HEK293 (cell line): Measurements from ENCODE around the gene DLG2.

Experiments
- CTCF ChIA-PET: fragments of 350-600 bp; formaldehyde crosslinking; extraction: SDS; loops from one replicate; lab custom pipeline; 2021; ENCODE audit warnings: antibody characterized with exemption; lab: Yijun Ruan, JAX
- POLR2A ChIA-PET: fragments of 300-600 bp; formaldehyde crosslinking; extraction: SDS; loops from one replicate; lab custom pipeline; 2020; ENCODE audit warnings: antibody characterized with exemption, inconsistent platforms; lab: Yijun Ruan, JAX
- H3K27ac ChIP-seq: fragments of 200-500 bp; sonication (Bioruptor generic); 2 replicates; pipeline ENCODE4 v1.5.1; 2014; ENCODE audit warnings: low read depth, low read length, control low read depth, inconsistent platforms; ENCODE audit errors: extremely low read depth
- H3K36me3 ChIP-seq, 2 experiments: fragments of 200-500 bp in 1 of 2; sonication (Bioruptor generic) in 1 of 2; 1 replicate in 1 of 2; 2 replicates in 1 of 2; pipeline ENCODE4 v1.5.1; 2014 to 2017; ENCODE audit warnings: inconsistent platforms in 2 of 2, low read length in 2 of 2; ENCODE audit not compliant: control insufficient read depth in 2 of 2, insufficient read depth in 1 of 2
- H3K4me1 ChIP-seq: fragments of 200-500 bp; sonication (Bioruptor generic); 2 replicates; pipeline ENCODE4 v1.5.1; 2014; ENCODE audit warnings: mild to moderate bottlenecking, low read length, inconsistent platforms; ENCODE audit not compliant: control insufficient read depth, insufficient read depth
- H3K4me3 ChIP-seq: 2 replicates; pipeline ENCODE4 v1.5.1; 2011; ENCODE audit warnings: low read depth, mild to moderate bottlenecking, control low read depth, low read length, moderate library complexity
- H3K9me3 ChIP-seq: fragments of 200-500 bp; sonication (Bioruptor generic); 2 replicates; pipeline ENCODE4 v1.5.1; 2014; ENCODE audit warnings: low read depth, low read length, inconsistent platforms; ENCODE audit not compliant: control insufficient read depth, insufficient read depth
- GFI1B ChIP-seq: fragments of 450-650 bp; formaldehyde crosslinking; IDR thresholded peaks from 2 replicates; pipeline ENCODE4 v1.5.1; 2016; ENCODE audit warnings: missing biosample characterization, missing genetic modification characterization
- GLIS1 ChIP-seq: fragments of 450-650 bp; formaldehyde crosslinking; IDR thresholded peaks from 2 replicates; pipeline ENCODE4 v1.5.1; 2016; ENCODE audit warnings: missing biosample characterization, missing genetic modification characterization
- HIC1 ChIP-seq: fragments of 450-650 bp; formaldehyde crosslinking; IDR thresholded peaks from 2 replicates; pipeline ENCODE4 v1.5.1; 2016; ENCODE audit warnings: missing biosample characterization, missing genetic modification characterization
- KLF16 ChIP-seq: fragments of 450-650 bp; formaldehyde crosslinking; IDR thresholded peaks from 2 replicates; pipeline ENCODE4 v1.5.1; 2017; ENCODE audit warnings: missing biosample characterization, missing genetic modification characterization
- ZNF132 ChIP-seq: fragments of 450-650 bp; formaldehyde crosslinking; IDR thresholded peaks from 2 replicates; pipeline ENCODE4 v1.5.1; 2017; ENCODE audit warnings: missing biosample characterization, missing genetic modification characterization, borderline replicate concordance
- ZNF175 ChIP-seq: fragments of 450-650 bp; formaldehyde crosslinking; IDR thresholded peaks from 2 replicates; pipeline ENCODE4 v1.5.1; 2016; ENCODE audit warnings: missing biosample characterization, missing genetic modification characterization
- ZNF335 ChIP-seq: fragments of 450-650 bp; formaldehyde crosslinking; conservative IDR thresholded peaks from 2 replicates; pipeline ENCODE4 v1.5.1; 2016; ENCODE audit warnings: missing biosample characterization, missing genetic modification characterization
- ZNF350 ChIP-seq: fragments of 450-650 bp; formaldehyde crosslinking; IDR thresholded peaks from 2 replicates; pipeline ENCODE4 v1.5.0; 2017; ENCODE audit warnings: missing biosample characterization, mild to moderate bottlenecking, missing genetic modification characterization
- ZNF366 ChIP-seq: fragments of 450-650 bp; formaldehyde crosslinking; conservative IDR thresholded peaks from 2 replicates; pipeline ENCODE4 v1.5.1; 2016; ENCODE audit warnings: missing biosample characterization, missing genetic modification characterization
- ZNF514 ChIP-seq: fragments of 450-650 bp; formaldehyde crosslinking; IDR thresholded peaks from 2 replicates; pipeline ENCODE4 v1.5.1; 2016; ENCODE audit warnings: missing biosample characterization, missing genetic modification characterization
- ZNF530 ChIP-seq: fragments of 450-650 bp; formaldehyde crosslinking; IDR thresholded peaks from 2 replicates; pipeline ENCODE4 v1.5.1; 2016; ENCODE audit warnings: low read depth, missing biosample characterization, missing genetic modification characterization
- ZNF600 ChIP-seq: fragments of 450-650 bp; formaldehyde crosslinking; IDR thresholded peaks from 2 replicates; pipeline ENCODE4 v1.5.1; 2016; ENCODE audit warnings: missing biosample characterization, missing genetic modification characterization
- ZNF658 ChIP-seq: fragments of 450-650 bp; formaldehyde crosslinking; IDR thresholded peaks from 2 replicates; pipeline ENCODE4; 2016; ENCODE audit warnings: missing biosample characterization, missing genetic modification characterization
- ZNF660 ChIP-seq: fragments of 450-650 bp; IDR thresholded peaks from 2 replicates; pipeline ENCODE4 v1.5.1; 2018; ENCODE audit warnings: missing biosample characterization, mild to moderate bottlenecking, missing genetic modification characterization
- ZSCAN4 ChIP-seq: fragments of 450-650 bp; formaldehyde crosslinking; IDR thresholded peaks from 2 replicates; pipeline ENCODE4 v1.5.1; 2017; ENCODE audit warnings: missing biosample characterization, missing genetic modification characterization
- TF ChIP-seq, protein P1 (sequence below): fragments of 450-650 bp; formaldehyde crosslinking; IDR thresholded peaks from 2 replicates; pipeline ENCODE4 v1.5.1; 2016; ENCODE audit warnings: missing biosample characterization, missing genetic modification characterization
- TF ChIP-seq, protein P2 (sequence below): fragments of 450-650 bp; formaldehyde crosslinking; IDR thresholded peaks from 2 replicates; pipeline ENCODE4 v1.5.1; 2016; ENCODE audit warnings: missing biosample characterization, missing genetic modification characterization
- TF ChIP-seq, protein P3 (sequence below): fragments of 450-650 bp; formaldehyde crosslinking; IDR thresholded peaks from 2 replicates; pipeline ENCODE4 v1.5.1; 2017; ENCODE audit warnings: missing biosample characterization, missing genetic modification characterization
- TF ChIP-seq, protein P4 (sequence below): fragments of 450-650 bp; formaldehyde crosslinking; IDR thresholded peaks from 2 replicates; pipeline ENCODE4 v1.5.1; 2016; ENCODE audit warnings: missing biosample characterization, missing genetic modification characterization

Gene DLG2

DNA sequence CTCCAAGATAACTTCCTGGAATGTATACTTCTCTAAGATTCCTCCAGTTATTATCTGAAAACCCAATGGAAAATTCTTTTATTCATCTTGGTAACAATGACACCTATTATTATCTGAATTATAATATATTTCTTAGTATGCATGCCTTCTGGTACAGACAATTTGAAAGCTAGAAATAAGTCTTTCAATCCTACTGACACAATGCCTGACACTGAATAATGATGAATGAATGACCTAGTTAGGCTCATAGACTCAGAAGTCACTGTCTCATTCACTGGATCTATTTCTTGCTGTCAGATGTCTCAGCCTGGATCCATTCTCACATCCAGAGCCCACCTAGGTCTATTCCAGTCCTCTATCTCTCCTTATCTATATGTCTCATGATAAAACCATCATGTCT lies 1214.3 kb downstream of the DLG2 start:
- ChIA-PET POLR2A (no interaction called here), CTCF (interaction anchor here (1.2 kb wide), 1 partner anchor 15 kb away, joined by 4 read pairs; no protein-coding TSS in a partner anchor)
- H3K36me3 ChIP-seq, result no peaks in the 10 kb centered on the region
- H3K27ac ChIP-seq, result no peak overlapping the region
- no peaks in the 10 kb centered on the region for H3K4me1 ChIP-seq
- TF ChIP-seq ZNF366 (no peak), ZNF600 (tag by site-specific recombination) (no peak), ZNF658 (no peak), ZNF175 (tag by site-specific recombination) (no peak), ZNF132 (no peak)
- TF ChIP-seq, protein P1, sequence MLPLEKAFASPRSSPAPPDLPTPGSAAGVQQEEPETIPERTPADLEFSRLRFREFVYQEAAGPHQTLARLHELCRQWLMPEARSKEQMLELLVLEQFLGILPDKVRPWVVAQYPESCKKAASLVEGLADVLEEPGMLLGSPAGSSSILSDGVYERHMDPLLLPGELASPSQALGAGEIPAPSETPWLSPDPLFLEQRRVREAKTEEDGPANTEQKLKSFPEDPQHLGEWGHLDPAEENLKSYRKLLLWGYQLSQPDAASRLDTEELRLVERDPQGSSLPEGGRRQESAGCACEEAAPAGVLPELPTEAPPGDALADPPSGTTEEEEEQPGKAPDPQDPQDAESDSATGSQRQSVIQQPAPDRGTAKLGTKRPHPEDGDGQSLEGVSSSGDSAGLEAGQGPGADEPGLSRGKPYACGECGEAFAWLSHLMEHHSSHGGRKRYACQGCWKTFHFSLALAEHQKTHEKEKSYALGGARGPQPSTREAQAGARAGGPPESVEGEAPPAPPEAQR, result no peak
- no peak overlapping the region for H3K4me3 ChIP-seq
- no peaks in the 10 kb centered on the region for H3K9me3 ChIP-seq

DNA sequence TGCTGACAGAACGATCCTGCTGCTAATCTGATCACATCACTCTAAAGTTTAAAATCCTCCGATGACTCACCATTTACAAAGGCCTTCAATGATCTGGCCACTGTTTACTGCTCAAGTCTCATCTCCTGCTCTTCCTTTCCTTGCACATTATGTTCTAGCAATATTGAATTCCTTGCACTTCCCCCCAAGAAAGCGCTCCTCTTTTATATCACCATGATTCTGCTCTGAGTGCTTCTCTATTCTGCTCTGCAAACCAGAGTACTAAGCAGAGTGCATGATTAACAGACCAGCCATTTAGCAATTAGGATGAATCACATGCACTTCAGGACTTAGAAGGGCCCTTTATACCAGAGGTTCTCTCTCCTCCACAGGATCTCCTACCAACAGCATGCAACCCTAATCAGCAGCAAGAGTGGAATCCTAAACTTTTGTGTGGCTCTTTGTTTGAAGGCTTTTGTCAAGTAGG lies 1218.2 kb downstream of the DLG2 start:
- ChIA-PET CTCF (no interaction called here), POLR2A (no interaction called here)
- no peaks in the 10 kb centered on the region for H3K4me1 ChIP-seq
- no peaks in the 10 kb centered on the region for H3K9me3 ChIP-seq
- TF ChIP-seq ZNF350 (tag by site-specific recombination) (no peak), GLIS1 (tag by site-specific recombination) (no peak), ZNF530 (no peak), ZNF660 (tag by site-specific recombination) (no peak), ZNF335 (tag by site-specific recombination) (no peak)
- TF ChIP-seq, protein P2, sequence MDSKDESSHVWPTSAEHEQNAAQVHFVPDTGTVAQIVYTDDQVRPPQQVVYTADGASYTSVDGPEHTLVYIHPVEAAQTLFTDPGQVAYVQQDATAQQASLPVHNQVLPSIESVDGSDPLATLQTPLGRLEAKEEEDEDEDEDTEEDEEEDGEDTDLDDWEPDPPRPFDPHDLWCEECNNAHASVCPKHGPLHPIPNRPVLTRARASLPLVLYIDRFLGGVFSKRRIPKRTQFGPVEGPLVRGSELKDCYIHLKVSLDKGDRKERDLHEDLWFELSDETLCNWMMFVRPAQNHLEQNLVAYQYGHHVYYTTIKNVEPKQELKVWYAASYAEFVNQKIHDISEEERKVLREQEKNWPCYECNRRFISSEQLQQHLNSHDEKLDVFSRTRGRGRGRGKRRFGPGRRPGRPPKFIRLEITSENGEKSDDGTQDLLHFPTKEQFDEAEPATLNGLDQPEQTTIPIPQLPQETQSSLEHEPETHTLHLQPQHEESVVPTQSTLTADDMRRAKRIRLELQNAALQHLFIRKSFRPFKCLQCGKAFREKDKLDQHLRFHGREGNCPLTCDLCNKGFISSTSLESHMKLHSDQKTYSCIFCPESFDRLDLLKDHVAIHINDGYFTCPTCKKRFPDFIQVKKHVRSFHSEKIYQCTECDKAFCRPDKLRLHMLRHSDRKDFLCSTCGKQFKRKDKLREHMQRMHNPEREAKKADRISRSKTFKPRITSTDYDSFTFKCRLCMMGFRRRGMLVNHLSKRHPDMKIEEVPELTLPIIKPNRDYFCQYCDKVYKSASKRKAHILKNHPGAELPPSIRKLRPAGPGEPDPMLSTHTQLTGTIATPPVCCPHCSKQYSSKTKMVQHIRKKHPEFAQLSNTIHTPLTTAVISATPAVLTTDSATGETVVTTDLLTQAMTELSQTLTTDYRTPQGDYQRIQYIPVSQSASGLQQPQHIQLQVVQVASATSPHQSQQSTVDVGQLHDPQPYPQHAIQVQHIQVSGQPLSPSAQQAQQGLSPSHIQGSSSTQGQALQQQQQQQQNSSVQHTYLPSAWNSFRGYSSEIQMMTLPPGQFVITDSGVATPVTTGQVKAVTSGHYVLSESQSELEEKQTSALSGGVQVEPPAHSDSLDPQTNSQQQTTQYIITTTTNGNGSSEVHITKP (tag by site-specific recombination), result no peak
- no peak overlapping the region for H3K27ac ChIP-seq
- no peak overlapping the region for H3K4me3 ChIP-seq
- no peaks in the 10 kb centered on the region for H3K36me3 ChIP-seq

- ChIA-PET POLR2A (no interaction called here), CTCF (no interaction called here)
- H3K9me3 ChIP-seq, result no peaks in the 10 kb centered on the region
- no peaks in the 10 kb centered on the region for H3K4me1 ChIP-seq
- no peaks in the 10 kb centered on the region for H3K36me3 ChIP-seq
- no peak overlapping the region for H3K27ac ChIP-seq
- H3K4me3 ChIP-seq, result no peak overlapping the region
- TF ChIP-seq KLF16 (tag by site-specific recombination) (no peak), ZSCAN4 (tag by site-specific recombination) (no peak), GFI1B (tag by site-specific recombination) (no peak), HIC1 (tag by site-specific recombination) (no peak), ZNF175 (tag by site-specific recombination) (no peak), ZNF514 (tag by site-specific recombination) (no peak)
- TF ChIP-seq, protein P3, sequence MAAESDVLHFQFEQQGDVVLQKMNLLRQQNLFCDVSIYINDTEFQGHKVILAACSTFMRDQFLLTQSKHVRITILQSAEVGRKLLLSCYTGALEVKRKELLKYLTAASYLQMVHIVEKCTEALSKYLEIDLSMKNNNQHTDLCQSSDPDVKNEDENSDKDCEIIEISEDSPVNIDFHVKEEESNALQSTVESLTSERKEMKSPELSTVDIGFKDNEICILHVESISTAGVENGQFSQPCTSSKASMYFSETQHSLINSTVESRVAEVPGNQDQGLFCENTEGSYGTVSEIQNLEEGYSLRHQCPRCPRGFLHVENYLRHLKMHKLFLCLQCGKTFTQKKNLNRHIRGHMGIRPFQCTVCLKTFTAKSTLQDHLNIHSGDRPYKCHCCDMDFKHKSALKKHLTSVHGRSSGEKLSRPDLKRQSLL (tag by site-specific recombination), result no peak
- TF ChIP-seq, protein P4, sequence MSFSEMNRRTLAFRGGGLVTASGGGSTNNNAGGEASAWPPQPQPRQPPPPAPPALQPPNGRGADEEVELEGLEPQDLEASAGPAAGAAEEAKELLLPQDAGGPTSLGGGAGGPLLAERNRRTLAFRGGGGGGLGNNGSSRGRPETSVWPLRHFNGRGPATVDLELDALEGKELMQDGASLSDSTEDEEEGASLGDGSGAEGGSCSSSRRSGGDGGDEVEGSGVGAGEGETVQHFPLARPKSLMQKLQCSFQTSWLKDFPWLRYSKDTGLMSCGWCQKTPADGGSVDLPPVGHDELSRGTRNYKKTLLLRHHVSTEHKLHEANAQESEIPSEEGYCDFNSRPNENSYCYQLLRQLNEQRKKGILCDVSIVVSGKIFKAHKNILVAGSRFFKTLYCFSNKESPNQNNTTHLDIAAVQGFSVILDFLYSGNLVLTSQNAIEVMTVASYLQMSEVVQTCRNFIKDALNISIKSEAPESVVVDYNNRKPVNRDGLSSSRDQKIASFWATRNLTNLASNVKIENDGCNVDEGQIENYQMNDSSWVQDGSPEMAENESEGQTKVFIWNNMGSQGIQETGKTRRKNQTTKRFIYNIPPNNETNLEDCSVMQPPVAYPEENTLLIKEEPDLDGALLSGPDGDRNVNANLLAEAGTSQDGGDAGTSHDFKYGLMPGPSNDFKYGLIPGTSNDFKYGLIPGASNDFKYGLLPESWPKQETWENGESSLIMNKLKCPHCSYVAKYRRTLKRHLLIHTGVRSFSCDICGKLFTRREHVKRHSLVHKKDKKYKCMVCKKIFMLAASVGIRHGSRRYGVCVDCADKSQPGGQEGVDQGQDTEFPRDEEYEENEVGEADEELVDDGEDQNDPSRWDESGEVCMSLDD (tag by site-specific recombination), result no peak
Measured at GRCh38 chr11:84407091-84407490, 1220.1 kb downstream of the DLG2 start.
